AG09319 (cell line): ENCODE results near the gene TMEM233.

Experiments used
- DNase-seq: peaks from one replicate; pipeline ENCODE4 v3.0.0-alpha.2; 2010; ENCODE audit warnings: low read depth; ENCODE audit errors: extremely low read depth
- CTCF ChIP-seq: IDR thresholded peaks from 2 replicates; pipeline ENCODE4 v1.5.1; 2011; ENCODE audit warnings: low read depth, mild to moderate bottlenecking, inconsistent platforms, low read length, moderate library complexity

TMEM233 gene

GRCh38 chr12:119593578-119594398 lies at the start of gene TMEM233:
Gene TMEM233 (plus strand): TSS chr12:119593774. CDS start chr12:119593849, 75 bp downstream.
- TF ChIP-seq CTCF = no peak
- no peak for DNase-seq

GRCh38 chr12:119544765-119545625 lies 48.6 kb upstream of the TMEM233 start:
- peak; percentile 83 for TF ChIP-seq CTCF

GRCh38 chr12:119546340-119546739 lies 47.2 kb upstream of the TMEM233 start:
- DNase-seq = no peak
- TF ChIP-seq CTCF = no peak

More at GRCh38 chr12:119544765-119545625, 48.6 kb upstream of the TMEM233 start:
- peak; percentile 44 for DNase-seq

- no peak for TF ChIP-seq CTCF
- no peak for DNase-seq
Measured at GRCh38 chr12:119547001-119547400, 46.6 kb upstream of the TMEM233 start.

GRCh38 chr12:119556854-119557253 lies 36.7 kb upstream of the TMEM233 start:
- DNase-seq = no peak
- no peak for TF ChIP-seq CTCF

GRCh38 chr12:119565404-119565803 lies 28.2 kb upstream of the TMEM233 start:
- no peak for TF ChIP-seq CTCF
- DNase-seq = no peak

GRCh38 chr12:119570771-119571170 lies 22.8 kb upstream of the TMEM233 start:
- no peak for DNase-seq
- TF ChIP-seq CTCF = no peak
